OCI-LY1 (cell line): ENCODE results near the gene SMIM5.

ENCODE experiments used
- H2AFZ ChIP-seq: fragments of 200-600 bp; sonication (generic), shearing (Covaris generic); 2 replicates; pipeline ENCODE4 v1.6.0; 2014; ENCODE audit warnings: antibody characterized with exemption, mild to moderate bottlenecking, low read length
- H3F3A ChIP-seq: fragments of 200-600 bp; sonication (generic), shearing (Covaris generic); 2 replicates; pipeline ENCODE4 v1.6.0; 2014; ENCODE audit warnings: mild to moderate bottlenecking, antibody characterized with exemption, low read length, moderate library complexity; ENCODE audit not compliant: insufficient read depth
- H3K27ac ChIP-seq: fragments of 200-600 bp; sonication (generic); 2 replicates; pipeline ENCODE4 v1.5.1; 2014; ENCODE audit warnings: low read length, mixed run types, mild to moderate bottlenecking, low read depth; ENCODE audit not compliant: poor library complexity, severe bottlenecking
- H3K27me3 ChIP-seq: fragments of 200-600 bp; sonication (generic); 2 replicates; pipeline ENCODE4 v1.6.0; 2014; ENCODE audit warnings: antibody characterized with exemption, mild to moderate bottlenecking, low read length, moderate library complexity; ENCODE audit not compliant: insufficient read depth
- H3K36me3 ChIP-seq: fragments of 200-600 bp; sonication (generic); 2 replicates; pipeline ENCODE4 v1.6.1; 2014; ENCODE audit warnings: mild to moderate bottlenecking, antibody characterized with exemption, low read length, moderate library complexity, mixed read lengths; ENCODE audit not compliant: insufficient read depth
- H3K4me1 ChIP-seq: fragments of 200-600 bp; sonication (generic); 2 replicates; pipeline ENCODE4 v1.5.1; 2014; ENCODE audit warnings: mild to moderate bottlenecking, low read length, moderate library complexity; ENCODE audit not compliant: insufficient read depth, severe bottlenecking
- H3K4me2 ChIP-seq: fragments of 200-600 bp; sonication (generic), shearing (Covaris generic); 2 replicates; pipeline ENCODE4 v1.6.1; 2014; ENCODE audit warnings: low read length
- H3K4me3 ChIP-seq: fragments of 200-600 bp; sonication (generic); 2 replicates; pipeline ENCODE4 v1.5.1; 2014; ENCODE audit warnings: low read length, low read depth, mild to moderate bottlenecking, mixed read lengths; ENCODE audit not compliant: poor library complexity, severe bottlenecking
- H3K79me2 ChIP-seq: fragments of 200-600 bp; shearing (Covaris generic); 2 replicates; pipeline ENCODE4 v1.6.1; 2016; ENCODE audit warnings: mixed run types, low read length, mixed read lengths; ENCODE audit not compliant: insufficient read depth
- H3K9ac ChIP-seq: fragments of 200-600 bp; sonication (generic), shearing (Covaris generic); 2 replicates; pipeline ENCODE4 v1.6.1; 2014; ENCODE audit warnings: mild to moderate bottlenecking, low read length, mixed read lengths
- H3K9me2 ChIP-seq: fragments of 200-600 bp; sonication (generic), shearing (Covaris generic); 2 replicates; pipeline ENCODE4 v1.6.1; 2014; ENCODE audit warnings: low read depth, mild to moderate bottlenecking, low read length, mixed read lengths
- H3K9me3 ChIP-seq: fragments of 200-600 bp; shearing (Covaris generic); 2 replicates; pipeline ENCODE4 v1.6.1; 2014; ENCODE audit warnings: low read length, mixed read lengths
- H4K20me1 ChIP-seq: fragments of 200-600 bp; sonication (generic), shearing (Covaris generic); 2 replicates; pipeline ENCODE4 v1.6.0; 2016; ENCODE audit warnings: mild to moderate bottlenecking, low read length; ENCODE audit not compliant: insufficient read depth
- EZH2 ChIP-seq: fragments of 200-600 bp; sonication (generic), shearing (Covaris generic); IDR thresholded peaks from 2 replicates; pipeline ENCODE4 v1.8.0; 2017; ENCODE audit warnings: borderline replicate concordance, mixed run types, mild to moderate bottlenecking, antibody characterized with exemption, low read length, moderate library complexity, mixed read lengths
- TF ChIP-seq, protein P1 (sequence below): fragments of 200-600 bp; sonication (generic), shearing (Covaris generic); IDR thresholded peaks from 2 replicates; pipeline ENCODE4 v1.5.1; 2017; ENCODE audit warnings: mild to moderate bottlenecking, antibody characterized with exemption, low read length, moderate library complexity, mixed read lengths

Gene SMIM5

GRCh38 chr17:75633486-75634375 lies 497 bp downstream of the SMIM5 start:
- H3F3A ChIP-seq, result no peaks in the 10 kb centered on the region
- no peaks in the 10 kb centered on the region for H3K9me2 ChIP-seq
- no peaks in the 10 kb centered on the region for H3K27me3 ChIP-seq
- H3K4me1 ChIP-seq, result no peaks in the 10 kb centered on the region
- H3K36me3 ChIP-seq, result peaks cover 16% of the 10 kb centered on the region; the same call in 1 of the 2 replicates
- no peak overlapping the region for H3K4me2 ChIP-seq
- TF ChIP-seq EZH2, result no peak
- TF ChIP-seq, protein P1, sequence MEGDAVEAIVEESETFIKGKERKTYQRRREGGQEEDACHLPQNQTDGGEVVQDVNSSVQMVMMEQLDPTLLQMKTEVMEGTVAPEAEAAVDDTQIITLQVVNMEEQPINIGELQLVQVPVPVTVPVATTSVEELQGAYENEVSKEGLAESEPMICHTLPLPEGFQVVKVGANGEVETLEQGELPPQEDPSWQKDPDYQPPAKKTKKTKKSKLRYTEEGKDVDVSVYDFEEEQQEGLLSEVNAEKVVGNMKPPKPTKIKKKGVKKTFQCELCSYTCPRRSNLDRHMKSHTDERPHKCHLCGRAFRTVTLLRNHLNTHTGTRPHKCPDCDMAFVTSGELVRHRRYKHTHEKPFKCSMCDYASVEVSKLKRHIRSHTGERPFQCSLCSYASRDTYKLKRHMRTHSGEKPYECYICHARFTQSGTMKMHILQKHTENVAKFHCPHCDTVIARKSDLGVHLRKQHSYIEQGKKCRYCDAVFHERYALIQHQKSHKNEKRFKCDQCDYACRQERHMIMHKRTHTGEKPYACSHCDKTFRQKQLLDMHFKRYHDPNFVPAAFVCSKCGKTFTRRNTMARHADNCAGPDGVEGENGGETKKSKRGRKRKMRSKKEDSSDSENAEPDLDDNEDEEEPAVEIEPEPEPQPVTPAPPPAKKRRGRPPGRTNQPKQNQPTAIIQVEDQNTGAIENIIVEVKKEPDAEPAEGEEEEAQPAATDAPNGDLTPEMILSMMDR, result peak; percentile 49; the same call in 1 of the 2 replicates
- no peak overlapping the region for H3K9ac ChIP-seq
- H3K4me3 ChIP-seq, result no peak overlapping the region
- H3K9me3 ChIP-seq, result no peaks in the 10 kb centered on the region
- H4K20me1 ChIP-seq, result no peaks in the 10 kb centered on the region
- no peak overlapping the region for H2AFZ ChIP-seq
- no peaks in the 10 kb centered on the region for H3K79me2 ChIP-seq
- H3K27ac ChIP-seq, result no peak overlapping the region

DNA sequence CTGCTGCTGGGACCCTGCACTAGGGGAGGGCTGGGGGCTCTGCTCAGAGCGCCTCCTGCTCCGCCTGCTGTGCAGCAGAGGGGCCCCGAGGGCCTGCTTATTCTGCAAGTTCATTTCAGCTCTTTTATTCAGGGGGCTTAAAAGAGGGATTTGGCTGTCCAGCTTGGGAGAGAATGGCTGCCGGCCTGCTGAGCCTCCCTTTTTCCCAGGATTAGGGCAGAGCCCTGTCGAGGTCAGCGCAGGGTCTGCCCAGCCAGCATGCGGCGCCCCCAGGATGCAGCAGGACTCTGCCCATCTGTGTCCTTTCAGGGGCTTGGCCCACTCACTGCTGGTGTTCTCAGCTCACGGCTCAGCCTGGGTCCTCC lies 1.1 kb downstream of the SMIM5 start:
- Histone ChIP-seq H3K79me2 (no peaks in the 10 kb centered on the region), H3K9ac (no peak overlapping the region), H3F3A (no peaks in the 10 kb centered on the region), H3K36me3 (peaks cover 16% of the 10 kb centered on the region; the same call in 1 of the 2 replicates), H2AFZ (no peak overlapping the region), H3K9me2 (no peaks in the 10 kb centered on the region), H3K27me3 (no peaks in the 10 kb centered on the region), H3K9me3 (no peaks in the 10 kb centered on the region), H3K4me2 (no peak overlapping the region), H3K4me3 (no peak overlapping the region), H3K4me1 (no peaks in the 10 kb centered on the region), H4K20me1 (no peaks in the 10 kb centered on the region), H3K27ac (no peak overlapping the region)
- TF ChIP-seq, protein P1, result no peak
- no peak for TF ChIP-seq EZH2

- Histone ChIP-seq H3K79me2 (no peaks in the 10 kb centered on the region), H3K4me2 (no peak overlapping the region), H3K9me2 (no peaks in the 10 kb centered on the region), H3K27ac (no peak overlapping the region), H3K36me3 (peaks cover 16% of the 10 kb centered on the region; the same call in 1 of the 2 replicates), H3K9ac (no peak overlapping the region), H3K4me1 (no peaks in the 10 kb centered on the region), H3K9me3 (no peaks in the 10 kb centered on the region), H3K27me3 (no peaks in the 10 kb centered on the region), H3K4me3 (no peak overlapping the region), H4K20me1 (no peaks in the 10 kb centered on the region), H2AFZ (no peak overlapping the region), H3F3A (no peaks in the 10 kb centered on the region)
- TF ChIP-seq, protein P1, result no peak
- no peak for TF ChIP-seq EZH2
Observed at GRCh38 chr17:75634754-75635609, 1.7 kb downstream of the SMIM5 start.
